ENCODE data around the gene GET3.

Gene GET3

GRCh38 chr19:12783849-12784393, 46.6 kb downstream of the GET3 start:
- no peaks in the 10 kb centered on the region for H3K9me3 ChIP-seq (ENCODE audit: insufficient read depth, low read length)
- peak overlapping the region; percentile 93 for H3K27ac ChIP-seq (ENCODE audit: low read length)
- H3K79me2 ChIP-seq (ENCODE audit: low read length) = peaks cover 8% of the 10 kb centered on the region
- H3K36me3 ChIP-seq (replicated peaks; ENCODE audit: low read depth, low read length) = no peaks in the 10 kb centered on the region
- TF ChIP-seq EZH2phosphoT487 (IDR thresholded peaks at IDR 0.05; ENCODE audit: low read depth) (no peak), CTCF (IDR thresholded peaks at IDR 0.05; ENCODE audit: low read depth, low read length) (no peak)
- peak overlapping the region; percentile 85 for H3K9ac ChIP-seq (ENCODE audit: low read length)
- H3K4me3 ChIP-seq (ENCODE audit: low read length) = peak overlapping the region; percentile 79
- H4K20me1 ChIP-seq (ENCODE audit: insufficient read depth, low read length) = no peaks in the 10 kb centered on the region
- H2AFZ ChIP-seq (ENCODE audit: low read depth, low read length) = no peak overlapping the region
- H3K4me1 ChIP-seq (ENCODE audit: low read length) = peaks cover 82% of the 10 kb centered on the region
- H3K27me3 ChIP-seq (ENCODE audit: low read depth, low read length) = no peaks in the 10 kb centered on the region
- H3K4me2 ChIP-seq (ENCODE audit: low read length) = peak overlapping the region; percentile 99

- H3K27ac ChIP-seq (ENCODE audit: low read length) = peak overlapping the region; percentile 93
- H3K9ac ChIP-seq (ENCODE audit: low read length) = peak overlapping the region; percentile 85
- H3K4me1 ChIP-seq (ENCODE audit: low read length) = peaks cover 80% of the 10 kb centered on the region
- H3K9me3 ChIP-seq (ENCODE audit: insufficient read depth, low read length) = no peaks in the 10 kb centered on the region
- H2AFZ ChIP-seq (ENCODE audit: low read depth, low read length) = no peak overlapping the region
- no peaks in the 10 kb centered on the region for H3K36me3 ChIP-seq (replicated peaks; ENCODE audit: low read depth, low read length)
- H3K79me2 ChIP-seq (ENCODE audit: low read length) = peaks cover 8% of the 10 kb centered on the region
- TF ChIP-seq EZH2phosphoT487 (IDR thresholded peaks at IDR 0.05; ENCODE audit: low read depth) = no peak
- TF ChIP-seq CTCF (IDR thresholded peaks at IDR 0.05; ENCODE audit: low read depth, low read length) = no peak
- H4K20me1 ChIP-seq (ENCODE audit: insufficient read depth, low read length) = no peaks in the 10 kb centered on the region
- peak overlapping the region; percentile 79; the same call in 1 of the 2 replicates for H3K4me3 ChIP-seq (ENCODE audit: low read length)
- no peaks in the 10 kb centered on the region for H3K27me3 ChIP-seq (ENCODE audit: low read depth, low read length)
- H3K4me2 ChIP-seq (ENCODE audit: low read length) = peak overlapping the region; percentile 99
Measured at GRCh38 chr19:12784394-12784870, 47.1 kb downstream of the GET3 start.

- H3K27ac ChIP-seq (ENCODE audit: low read length) = peak overlapping the region; percentile 93
- H3K79me2 ChIP-seq (ENCODE audit: low read length) = peaks cover 7% of the 10 kb centered on the region
- H3K9me3 ChIP-seq (ENCODE audit: insufficient read depth, low read length) = no peaks in the 10 kb centered on the region
- H4K20me1 ChIP-seq (ENCODE audit: insufficient read depth, low read length) = no peaks in the 10 kb centered on the region
- no peak for TF ChIP-seq CTCF (IDR thresholded peaks at IDR 0.05; ENCODE audit: low read depth, low read length)
- TF ChIP-seq EZH2phosphoT487 (IDR thresholded peaks at IDR 0.05; ENCODE audit: low read depth) = no peak
- peak overlapping the region; percentile 99 for H3K4me2 ChIP-seq (ENCODE audit: low read length)
- H3K27me3 ChIP-seq (ENCODE audit: low read depth, low read length) = no peaks in the 10 kb centered on the region
- no peaks in the 10 kb centered on the region for H3K36me3 ChIP-seq (replicated peaks; ENCODE audit: low read depth, low read length)
- no peak overlapping the region; the same call in 1 of the 2 replicates for H3K4me3 ChIP-seq (ENCODE audit: low read length)
- peak overlapping the region; percentile 85 for H3K9ac ChIP-seq (ENCODE audit: low read length)
- H2AFZ ChIP-seq (ENCODE audit: low read depth, low read length) = no peak overlapping the region
- peaks cover 75% of the 10 kb centered on the region for H3K4me1 ChIP-seq (ENCODE audit: low read length)
Measured at GRCh38 chr19:12784871-12785430, 47.7 kb downstream of the GET3 start.

GRCh38 chr19:12785431-12786031, 48.2 kb downstream of the GET3 start:
- TF ChIP-seq EZH2phosphoT487 (IDR thresholded peaks at IDR 0.05; ENCODE audit: low read depth) (no peak), CTCF (IDR thresholded peaks at IDR 0.05; ENCODE audit: low read depth, low read length) (no peak)
- no peaks in the 10 kb centered on the region for H4K20me1 ChIP-seq (ENCODE audit: insufficient read depth, low read length)
- peaks cover 75% of the 10 kb centered on the region for H3K4me1 ChIP-seq (ENCODE audit: low read length)
- peak overlapping the region; percentile 85 for H3K9ac ChIP-seq (ENCODE audit: low read length)
- H3K4me2 ChIP-seq (ENCODE audit: low read length) = peak overlapping the region; percentile 99
- H3K9me3 ChIP-seq (ENCODE audit: insufficient read depth, low read length) = no peaks in the 10 kb centered on the region
- H3K27ac ChIP-seq (ENCODE audit: low read length) = peak overlapping the region; percentile 93
- no peaks in the 10 kb centered on the region for H3K27me3 ChIP-seq (ENCODE audit: low read depth, low read length)
- no peak overlapping the region for H2AFZ ChIP-seq (ENCODE audit: low read depth, low read length)
- peak overlapping the region; percentile 1; the same call in 1 of the 2 replicates for H3K4me3 ChIP-seq (ENCODE audit: low read length)
- H3K36me3 ChIP-seq (replicated peaks; ENCODE audit: low read depth, low read length) = no peaks in the 10 kb centered on the region
- peaks cover 10% of the 10 kb centered on the region for H3K79me2 ChIP-seq (ENCODE audit: low read length)
